ENCODE measurements around the gene ZNF407.

The ZNF407 gene

DNA sequence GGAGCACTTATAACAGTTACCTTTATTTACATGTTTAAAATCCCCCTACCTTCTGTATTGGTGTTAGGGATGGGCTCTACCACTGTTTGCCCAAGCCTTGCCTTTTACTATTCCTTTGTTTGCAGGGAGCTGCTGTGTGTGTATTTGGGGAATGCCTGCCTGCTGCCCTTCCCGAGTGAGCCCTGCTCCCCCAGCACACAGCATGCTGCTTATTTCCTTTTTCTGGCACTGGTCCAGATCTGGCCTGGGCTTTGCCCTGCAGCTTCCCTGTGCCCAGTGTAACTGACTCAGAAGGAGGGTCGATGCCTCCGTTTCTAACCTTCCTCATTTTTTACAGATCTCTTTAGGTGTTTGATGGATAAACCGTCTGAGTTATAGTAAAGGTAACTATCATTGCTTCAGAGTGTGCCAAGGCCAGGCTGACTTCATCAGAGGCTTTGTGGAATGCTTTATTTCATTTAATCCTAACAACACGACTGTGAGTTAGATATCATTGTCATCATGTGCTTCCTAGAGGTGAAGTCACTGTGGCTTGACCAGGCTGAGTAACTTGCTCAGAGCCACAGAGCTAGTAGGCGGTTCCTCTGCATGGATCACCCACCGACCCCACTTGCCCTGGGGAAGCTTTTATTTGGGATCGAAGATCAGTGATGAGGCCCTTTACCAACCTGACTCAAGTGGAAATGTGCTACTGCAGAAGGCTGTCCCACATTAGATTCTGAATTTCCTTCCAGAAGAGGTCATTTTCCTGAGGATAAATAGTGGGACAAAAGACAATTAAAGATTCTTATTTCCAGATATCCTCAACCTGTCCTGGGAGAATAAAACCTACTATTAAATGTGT lies 238.8 kb downstream of the ZNF407 start:
- DNase-seq (ENCODE audit: low read depth), result peak; percentile 45
- TF ChIP-seq, protein P1, sequence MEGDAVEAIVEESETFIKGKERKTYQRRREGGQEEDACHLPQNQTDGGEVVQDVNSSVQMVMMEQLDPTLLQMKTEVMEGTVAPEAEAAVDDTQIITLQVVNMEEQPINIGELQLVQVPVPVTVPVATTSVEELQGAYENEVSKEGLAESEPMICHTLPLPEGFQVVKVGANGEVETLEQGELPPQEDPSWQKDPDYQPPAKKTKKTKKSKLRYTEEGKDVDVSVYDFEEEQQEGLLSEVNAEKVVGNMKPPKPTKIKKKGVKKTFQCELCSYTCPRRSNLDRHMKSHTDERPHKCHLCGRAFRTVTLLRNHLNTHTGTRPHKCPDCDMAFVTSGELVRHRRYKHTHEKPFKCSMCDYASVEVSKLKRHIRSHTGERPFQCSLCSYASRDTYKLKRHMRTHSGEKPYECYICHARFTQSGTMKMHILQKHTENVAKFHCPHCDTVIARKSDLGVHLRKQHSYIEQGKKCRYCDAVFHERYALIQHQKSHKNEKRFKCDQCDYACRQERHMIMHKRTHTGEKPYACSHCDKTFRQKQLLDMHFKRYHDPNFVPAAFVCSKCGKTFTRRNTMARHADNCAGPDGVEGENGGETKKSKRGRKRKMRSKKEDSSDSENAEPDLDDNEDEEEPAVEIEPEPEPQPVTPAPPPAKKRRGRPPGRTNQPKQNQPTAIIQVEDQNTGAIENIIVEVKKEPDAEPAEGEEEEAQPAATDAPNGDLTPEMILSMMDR (conservative IDR thresholded peaks at IDR 0.05; ENCODE audit: control insufficient read depth, insufficient read depth, low read depth, low read length), result no peak
- no peak overlapping the region for H3K4me3 ChIP-seq (ENCODE audit: control insufficient read depth, low read depth, low read length)

DNA sequence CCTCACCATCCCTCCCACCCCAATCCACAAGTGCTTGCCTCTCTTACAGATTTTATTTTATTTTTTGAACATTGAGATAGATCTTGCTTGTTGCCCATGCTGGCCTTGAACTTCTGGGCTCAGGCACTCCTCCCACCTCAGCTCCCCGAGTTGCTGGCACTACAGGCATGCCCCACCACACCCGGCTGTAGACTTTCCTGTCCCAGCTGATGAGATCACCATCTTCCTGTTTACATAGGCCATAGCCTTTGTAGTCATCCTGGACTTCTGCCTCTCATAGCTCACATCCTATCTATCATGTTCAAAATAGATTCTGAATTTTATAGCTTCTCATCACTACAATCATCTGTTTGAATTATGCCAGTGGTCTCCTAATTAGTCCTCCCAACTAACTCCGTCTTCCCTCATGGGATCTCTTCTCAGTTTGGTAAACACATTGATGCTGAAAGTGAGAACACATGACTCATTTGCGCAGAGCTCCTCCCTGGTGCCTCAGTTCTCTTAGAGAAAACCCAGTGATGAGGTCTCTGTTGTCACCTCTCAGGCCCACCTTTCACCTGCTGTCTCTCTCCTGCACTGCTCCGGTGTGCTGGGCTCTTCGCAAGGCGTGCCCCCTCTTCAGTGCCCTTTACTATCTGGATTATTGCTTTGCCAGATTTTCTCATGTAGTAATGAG lies 243.0 kb downstream of the ZNF407 start:
- TF ChIP-seq, protein P1 (conservative IDR thresholded peaks at IDR 0.05; ENCODE audit: control insufficient read depth, insufficient read depth, low read depth, low read length), result no peak
- H3K4me3 ChIP-seq (ENCODE audit: control insufficient read depth, low read depth, low read length), result no peak overlapping the region
- DNase-seq (ENCODE audit: low read depth), result peak; percentile 80

DNA sequence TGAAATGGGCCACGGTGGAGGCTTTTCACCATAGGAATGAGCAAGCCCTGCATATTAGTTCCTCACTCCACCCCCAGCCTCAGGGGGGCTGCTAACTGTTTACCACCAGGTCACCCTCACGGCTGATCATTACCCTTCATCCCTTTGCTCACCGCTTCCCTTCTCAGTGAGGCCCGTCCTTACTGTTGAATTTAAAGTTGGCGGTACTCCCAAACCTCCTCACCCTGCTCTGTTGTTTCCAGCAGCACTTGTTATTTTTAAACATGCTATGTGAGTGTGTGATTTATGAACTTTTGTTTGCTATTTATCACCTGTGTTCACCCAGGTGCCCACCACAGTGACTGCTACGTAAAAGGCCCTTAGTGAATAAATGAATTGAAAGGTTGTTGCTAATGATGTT lies 243.6 kb downstream of the ZNF407 start:
- H3K4me3 ChIP-seq (ENCODE audit: control insufficient read depth, low read depth, low read length), result no peak overlapping the region
- DNase-seq (ENCODE audit: low read depth), result no peak
- TF ChIP-seq, protein P1 (conservative IDR thresholded peaks at IDR 0.05; ENCODE audit: control insufficient read depth, insufficient read depth, low read depth, low read length), result no peak

DNA sequence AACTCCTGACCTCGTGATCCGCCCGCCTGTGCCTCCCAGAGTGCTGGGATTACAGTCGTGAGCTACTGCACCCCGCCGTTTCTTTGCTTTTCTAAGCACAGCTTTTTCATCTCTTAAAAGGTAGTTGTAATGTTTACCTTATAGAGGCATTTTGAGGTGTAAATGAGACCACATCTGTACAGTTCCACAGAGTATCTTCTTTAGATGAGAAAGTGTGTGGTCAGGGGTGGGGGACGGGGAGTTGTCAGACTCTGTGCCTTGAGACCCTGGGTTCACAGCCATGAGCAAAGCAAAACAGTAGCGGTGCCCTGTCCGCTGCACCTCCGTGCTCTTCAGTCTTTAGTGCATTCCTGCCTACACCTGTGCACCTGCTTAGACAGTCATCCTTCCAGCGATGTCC lies 251.6 kb downstream of the ZNF407 start:
- TF ChIP-seq, protein P1 (conservative IDR thresholded peaks at IDR 0.05; ENCODE audit: control insufficient read depth, insufficient read depth, low read depth, low read length), result no peak
- no peak for DNase-seq (ENCODE audit: low read depth)
- H3K4me3 ChIP-seq (ENCODE audit: control insufficient read depth, low read depth, low read length), result no peak overlapping the region

DNA sequence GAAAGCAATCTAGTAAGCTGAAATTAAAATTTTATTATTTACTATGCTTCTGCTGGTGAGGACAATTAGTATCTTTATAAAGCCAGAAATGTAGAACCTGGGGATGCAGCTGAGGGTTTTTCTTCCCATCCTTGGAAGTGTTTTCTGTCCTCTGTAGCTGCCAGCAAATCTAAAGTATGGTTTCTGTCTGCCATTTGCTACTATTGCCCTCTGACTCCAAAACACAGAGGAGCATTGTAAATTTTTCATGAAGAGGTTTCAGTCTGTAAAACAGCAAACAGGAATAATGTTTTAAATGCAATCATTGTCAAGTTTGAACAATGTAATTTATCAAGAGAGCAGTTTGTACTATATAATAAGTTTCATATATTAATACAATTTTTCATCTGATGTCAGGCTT lies 258.8 kb downstream of the ZNF407 start:
- H3K4me3 ChIP-seq (ENCODE audit: control insufficient read depth, low read depth, low read length), result no peak overlapping the region

DNA sequence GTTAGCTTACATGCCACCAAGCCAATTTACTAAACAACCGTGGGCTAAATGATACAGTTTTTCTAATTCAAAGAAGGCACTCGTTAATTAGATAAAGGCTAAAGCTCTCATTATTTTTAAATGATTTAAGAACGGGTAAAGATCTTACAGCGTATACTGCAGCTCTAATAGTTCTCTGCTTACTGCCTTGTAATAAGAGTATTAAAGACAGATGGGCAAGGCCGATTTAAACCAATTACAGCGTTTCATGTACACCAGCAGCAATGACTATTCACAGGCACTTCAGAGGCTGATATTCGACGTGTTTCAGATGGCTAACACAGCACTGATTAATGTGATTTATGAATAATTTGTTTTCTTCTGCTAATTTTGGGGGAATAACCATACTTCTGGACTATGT lies 259.3 kb downstream of the ZNF407 start:
- H3K4me3 ChIP-seq (ENCODE audit: control insufficient read depth, low read depth, low read length), result no peak overlapping the region
- TF ChIP-seq, protein P1 (conservative IDR thresholded peaks at IDR 0.05; ENCODE audit: control insufficient read depth, insufficient read depth, low read depth, low read length), result no peak
- DNase-seq (ENCODE audit: low read depth), result no peak

More for the DNA sequence above, 258.8 kb downstream of the ZNF407 start:
- TF ChIP-seq, protein P1 (conservative IDR thresholded peaks at IDR 0.05; ENCODE audit: control insufficient read depth, insufficient read depth, low read depth, low read length), result no peak
- DNase-seq (ENCODE audit: low read depth), result no peak

Data from fibroblast of mammary gland (primary cell).